RWPE1 (cell line): Measurements from ENCODE around the gene RRAGD.

Experiments
- CTCF ChIA-PET: fragments of 350-600 bp; sonication (Branson Sonifier 250); formaldehyde crosslinking; extraction: SDS; loops from one replicate; lab custom pipeline; 2021; lab: Yijun Ruan, JAX
- POLR2A ChIA-PET: fragments of 400-600 bp; formaldehyde crosslinking; extraction: SDS; loops from one replicate; lab custom pipeline; 2020; ENCODE audit warnings: antibody characterized with exemption; ENCODE audit not compliant: low non-redundant PET; lab: Yijun Ruan, JAX
- DNase-seq: peaks from one replicate; pipeline ENCODE4 v3.0.0; 2012; ENCODE audit warnings: low spot score
- H3K27ac ChIP-seq: fragments of 450-650 bp; 2 replicates; pipeline ENCODE4 v1.5.1; 2017
- TF ChIP-seq, protein P1 (sequence below): fragments of 450-650 bp; conservative IDR thresholded peaks from 2 replicates; pipeline ENCODE4 v1.5.1; 2017; ENCODE audit warnings: low read depth, mild to moderate bottlenecking

Gene RRAGD

GRCh38 chr6:89361171-89361570, 50.9 kb downstream of the RRAGD start:
- DNase-seq: no peak
- CTCF ChIA-PET: interaction anchor here (1.6 kb wide), 1 partner anchor 11 kb away, joined by 4 read pairs; no protein-coding TSS in a partner anchor
- TF ChIP-seq, protein P1, sequence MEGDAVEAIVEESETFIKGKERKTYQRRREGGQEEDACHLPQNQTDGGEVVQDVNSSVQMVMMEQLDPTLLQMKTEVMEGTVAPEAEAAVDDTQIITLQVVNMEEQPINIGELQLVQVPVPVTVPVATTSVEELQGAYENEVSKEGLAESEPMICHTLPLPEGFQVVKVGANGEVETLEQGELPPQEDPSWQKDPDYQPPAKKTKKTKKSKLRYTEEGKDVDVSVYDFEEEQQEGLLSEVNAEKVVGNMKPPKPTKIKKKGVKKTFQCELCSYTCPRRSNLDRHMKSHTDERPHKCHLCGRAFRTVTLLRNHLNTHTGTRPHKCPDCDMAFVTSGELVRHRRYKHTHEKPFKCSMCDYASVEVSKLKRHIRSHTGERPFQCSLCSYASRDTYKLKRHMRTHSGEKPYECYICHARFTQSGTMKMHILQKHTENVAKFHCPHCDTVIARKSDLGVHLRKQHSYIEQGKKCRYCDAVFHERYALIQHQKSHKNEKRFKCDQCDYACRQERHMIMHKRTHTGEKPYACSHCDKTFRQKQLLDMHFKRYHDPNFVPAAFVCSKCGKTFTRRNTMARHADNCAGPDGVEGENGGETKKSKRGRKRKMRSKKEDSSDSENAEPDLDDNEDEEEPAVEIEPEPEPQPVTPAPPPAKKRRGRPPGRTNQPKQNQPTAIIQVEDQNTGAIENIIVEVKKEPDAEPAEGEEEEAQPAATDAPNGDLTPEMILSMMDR: no peak
- no peak overlapping the region for H3K27ac ChIP-seq
- POLR2A ChIA-PET: no interaction called here

GRCh38 chr6:89360415-89360999, 51.6 kb downstream of the RRAGD start:
- POLR2A ChIA-PET: no interaction called here
- no peak overlapping the region for H3K27ac ChIP-seq

GRCh38 chr6:89359561-89359960, 52.5 kb downstream of the RRAGD start:
- ChIA-PET CTCF (interaction anchor here (0.7 to 1.6 kb wide), 4 partner anchors 12 to 74 kb away, joined by 3 to 4 read pairs (median 3); no protein-coding TSS in a partner anchor), POLR2A (no interaction called here)
- DNase-seq: no peak
- no peak overlapping the region for H3K27ac ChIP-seq
- TF ChIP-seq, protein P1: no peak

More at GRCh38 chr6:89360415-89360999, 51.6 kb downstream of the RRAGD start:
- no peak for DNase-seq
- TF ChIP-seq, protein P1: no peak
- CTCF ChIA-PET: interaction anchor here (0.7 to 1.6 kb wide), 2 partner anchors 12 to 75 kb away, joined by 3 to 4 read pairs; no protein-coding TSS in a partner anchor

DNA sequence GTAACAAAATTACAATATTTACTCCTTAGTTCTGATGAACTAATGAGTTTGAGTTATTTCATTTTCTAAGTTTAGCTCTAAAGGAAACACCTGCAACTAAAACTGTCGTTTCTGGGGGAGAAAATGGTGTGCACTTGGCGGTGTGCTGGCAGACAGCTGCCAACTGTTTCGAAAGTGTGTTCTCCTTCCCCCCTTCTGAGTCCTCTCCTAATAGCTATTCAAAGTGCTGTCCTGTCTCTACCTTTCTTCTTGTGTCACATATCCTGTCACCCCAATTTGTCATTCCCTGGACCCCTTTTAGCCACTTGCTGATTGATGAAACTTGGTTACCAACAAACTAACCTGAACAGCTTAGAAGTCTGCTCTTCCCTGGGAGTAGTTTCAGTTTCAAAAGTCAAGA, 54.7 kb downstream of the RRAGD start:
- H3K27ac ChIP-seq: no peak overlapping the region
- ChIA-PET CTCF (interaction anchor here (0.7 kb wide), 1 partner anchor 77 kb away, joined by 5 read pairs; no protein-coding TSS in a partner anchor), POLR2A (no interaction called here)
- DNase-seq: no peak
- TF ChIP-seq, protein P1: no peak

DNA sequence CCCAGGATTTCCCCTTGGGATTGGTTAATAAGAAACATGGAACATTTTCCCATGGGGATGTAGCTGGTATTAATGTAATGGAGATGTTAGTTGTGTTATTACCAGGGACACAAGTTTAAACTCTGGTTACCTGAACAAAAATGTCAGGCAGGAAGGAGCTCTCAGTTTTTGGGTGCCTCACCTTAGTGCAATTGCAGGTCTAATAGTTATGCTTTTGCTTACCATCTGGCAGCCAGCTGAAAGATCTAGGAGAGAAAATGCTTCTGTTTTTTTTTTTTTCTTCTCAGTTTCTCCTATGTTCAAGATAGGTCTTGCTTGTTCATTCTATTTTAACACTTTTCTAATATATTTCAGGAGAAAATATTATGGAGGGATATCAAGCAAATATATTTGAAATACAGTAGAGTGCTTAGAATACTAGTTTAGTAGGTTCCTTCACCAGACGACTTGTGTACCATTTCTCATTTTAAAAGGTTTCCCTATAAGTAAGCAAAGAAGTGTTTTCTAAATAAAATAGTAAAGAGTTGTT, 55.4 kb downstream of the RRAGD start:
- CTCF ChIA-PET: interaction anchor here (0.6 to 0.7 kb wide), 3 partner anchors 15 to 78 kb away, joined by 3 to 5 read pairs (median 3); no protein-coding TSS in a partner anchor
- no peak overlapping the region for H3K27ac ChIP-seq
- POLR2A ChIA-PET: no interaction called here
- no peak for DNase-seq
- TF ChIP-seq, protein P1: no peak

GRCh38 chr6:89355511-89356194, 56.4 kb downstream of the RRAGD start:
- ChIA-PET CTCF (interaction anchor here (1.9 kb wide), 1 partner anchor 16 kb away, joined by 5 read pairs; no protein-coding TSS in a partner anchor), POLR2A (no interaction called here)
- DNase-seq: no peak
- H3K27ac ChIP-seq: no peak overlapping the region
- TF ChIP-seq, protein P1: no peak
